Measurements from ENCODE around the gene ARID5B.

ARID5B gene

DNA sequence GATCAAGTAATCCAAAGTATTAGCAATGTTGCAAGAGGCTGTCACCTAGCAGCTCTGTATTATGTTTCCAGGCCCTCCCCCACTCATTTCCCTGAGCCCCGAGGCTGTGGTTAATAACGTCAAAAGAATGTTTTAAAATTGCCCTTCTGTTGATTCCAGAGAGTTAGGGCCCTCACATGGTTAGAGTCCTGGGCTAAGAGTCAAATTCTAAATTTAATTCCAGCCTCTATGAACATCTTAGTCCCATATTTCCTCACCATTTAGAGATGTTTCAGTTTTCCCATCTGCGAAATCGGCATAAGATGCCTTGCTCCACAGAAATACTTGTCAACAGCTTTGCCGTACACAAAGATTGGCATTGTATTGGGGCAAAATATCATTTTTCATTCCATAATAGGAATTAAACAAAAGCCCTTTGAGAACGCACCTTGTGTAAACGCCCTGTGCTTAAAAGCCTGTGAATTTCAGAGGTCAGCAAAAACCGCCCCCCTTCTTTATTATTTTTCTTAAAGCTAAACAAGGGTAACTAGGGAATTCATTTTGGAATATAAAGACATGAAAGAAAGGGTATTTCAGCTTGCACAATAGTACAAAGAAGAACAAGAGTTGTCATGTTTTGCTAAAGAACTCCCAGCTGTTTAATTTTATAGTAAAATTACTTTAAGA, 135.8 kb downstream of the ARID5B start:
- no peak for TF ChIP-seq CTCF (IDR thresholded peaks at IDR 0.05; ENCODE audit: extremely low read depth, missing control alignments)
- DNase-seq (ENCODE audit: low spot score), result no peak

GRCh38 chr10:62037890-62038608, 136.6 kb downstream of the ARID5B start:
- no peak for TF ChIP-seq CTCF (IDR thresholded peaks at IDR 0.05; ENCODE audit: extremely low read depth, missing control alignments)
- no peak for DNase-seq (ENCODE audit: low spot score)

DNA sequence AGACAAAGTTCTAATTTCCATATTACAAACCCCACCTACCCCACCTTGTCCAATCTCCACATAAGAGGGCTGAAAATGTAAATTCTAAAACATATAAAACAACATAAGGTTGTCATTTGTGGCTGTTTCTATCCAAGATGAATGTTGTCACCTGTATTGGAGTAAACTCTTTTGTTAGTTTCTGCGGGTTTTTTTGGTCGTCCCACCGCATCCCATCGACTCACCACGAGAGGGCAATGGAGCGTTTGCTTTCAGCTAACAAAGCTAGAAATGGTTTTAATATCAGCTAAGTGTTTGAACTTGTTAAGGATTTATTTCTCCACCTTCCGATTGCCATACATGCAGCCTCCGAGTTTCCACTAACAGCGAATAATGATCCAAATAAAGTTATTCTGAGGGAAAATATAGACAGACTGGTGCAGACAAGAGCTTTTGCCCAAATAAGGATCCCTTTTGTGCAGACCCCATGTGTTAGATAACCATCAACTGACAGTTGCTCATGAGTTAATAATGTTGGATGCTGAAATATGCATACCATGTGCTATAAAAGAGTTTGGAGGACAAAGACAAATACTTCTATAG, 137.2 kb downstream of the ARID5B start:
- DNase-seq (ENCODE audit: low spot score), result peak; percentile 51
- peak; percentile 68 for TF ChIP-seq CTCF (IDR thresholded peaks at IDR 0.05; ENCODE audit: extremely low read depth, missing control alignments)

DNA sequence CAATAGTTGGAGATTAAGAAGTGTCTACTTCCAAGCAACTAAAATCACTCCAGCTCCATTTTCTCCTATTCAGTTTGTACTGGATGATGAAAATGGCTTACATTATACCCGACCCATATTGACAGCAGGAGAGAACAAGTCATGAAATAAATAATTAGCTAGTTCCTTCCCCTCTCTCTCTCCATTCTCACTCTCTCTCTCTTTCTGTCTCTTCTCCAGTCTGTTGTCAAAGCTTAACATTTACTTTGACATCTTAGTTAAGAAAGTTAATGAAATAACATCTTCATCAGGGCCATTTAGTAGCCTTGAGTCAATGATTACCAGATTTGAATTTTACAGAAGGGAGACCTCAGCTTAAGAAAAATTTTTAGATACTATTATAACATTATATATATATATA, 138.5 kb downstream of the ARID5B start:
- no peak for TF ChIP-seq CTCF (IDR thresholded peaks at IDR 0.05; ENCODE audit: extremely low read depth, missing control alignments)
- DNase-seq (ENCODE audit: low spot score), result no peak

- TF ChIP-seq CTCF (IDR thresholded peaks at IDR 0.05; ENCODE audit: extremely low read depth, missing control alignments), result no peak
- DNase-seq (ENCODE audit: low spot score), result no peak
Measured at GRCh38 chr10:62040881-62041280, 139.4 kb downstream of the ARID5B start.

DNA sequence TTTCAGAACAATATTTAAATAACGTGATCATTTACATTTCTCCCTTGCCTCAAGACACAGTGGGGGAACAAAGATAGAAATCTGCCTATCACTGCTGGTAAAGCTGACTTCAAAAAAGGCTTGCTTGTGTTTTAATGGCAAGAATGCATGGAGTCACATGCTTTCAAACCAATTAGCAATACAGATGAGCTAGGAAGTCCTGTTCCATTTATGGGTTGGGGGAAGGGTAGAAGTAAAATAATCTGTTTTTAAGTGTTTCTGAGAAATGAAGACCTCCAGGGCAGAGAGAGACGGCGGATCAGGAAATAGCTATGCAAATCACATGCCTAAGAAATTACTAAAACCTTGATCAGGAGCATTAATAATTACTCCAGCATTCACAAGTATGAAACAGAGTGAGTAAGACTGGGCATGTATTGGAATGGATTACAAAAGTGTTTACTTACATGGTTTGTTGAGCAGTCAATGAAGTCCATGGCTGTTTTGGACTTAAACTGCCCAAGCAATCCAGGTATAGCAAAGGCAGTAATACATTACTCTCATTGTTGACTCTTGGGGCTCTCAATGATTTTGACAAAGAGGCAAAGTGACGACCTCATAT, 142.0 kb downstream of the ARID5B start:
- no peak for TF ChIP-seq CTCF (IDR thresholded peaks at IDR 0.05; ENCODE audit: extremely low read depth, missing control alignments)
- no peak for DNase-seq (ENCODE audit: low spot score)

GRCh38 chr10:62044566-62044965, 143.1 kb downstream of the ARID5B start:
- DNase-seq (ENCODE audit: low spot score), result no peak
- no peak for TF ChIP-seq CTCF (IDR thresholded peaks at IDR 0.05; ENCODE audit: extremely low read depth, missing control alignments)
